Loucy (cell line): Measurements from ENCODE around the gene HGFAC.

Experiments
- EZH2phosphoT487 ChIP-seq: fragments of 200-600 bp; IDR thresholded peaks from 2 replicates; pipeline ENCODE4 v1.6.1; 2018; ENCODE audit warnings: antibody characterized with exemption, mild to moderate bottlenecking, moderate library complexity, borderline replicate concordance
- TF ChIP-seq, protein P1 (sequence below): fragments of 200-600 bp; sonication (generic); conservative IDR thresholded peaks from 2 replicates; pipeline ENCODE4 v1.5.1; 2014; ENCODE audit warnings: mild to moderate bottlenecking, antibody characterized with exemption, low read length

DNA sequence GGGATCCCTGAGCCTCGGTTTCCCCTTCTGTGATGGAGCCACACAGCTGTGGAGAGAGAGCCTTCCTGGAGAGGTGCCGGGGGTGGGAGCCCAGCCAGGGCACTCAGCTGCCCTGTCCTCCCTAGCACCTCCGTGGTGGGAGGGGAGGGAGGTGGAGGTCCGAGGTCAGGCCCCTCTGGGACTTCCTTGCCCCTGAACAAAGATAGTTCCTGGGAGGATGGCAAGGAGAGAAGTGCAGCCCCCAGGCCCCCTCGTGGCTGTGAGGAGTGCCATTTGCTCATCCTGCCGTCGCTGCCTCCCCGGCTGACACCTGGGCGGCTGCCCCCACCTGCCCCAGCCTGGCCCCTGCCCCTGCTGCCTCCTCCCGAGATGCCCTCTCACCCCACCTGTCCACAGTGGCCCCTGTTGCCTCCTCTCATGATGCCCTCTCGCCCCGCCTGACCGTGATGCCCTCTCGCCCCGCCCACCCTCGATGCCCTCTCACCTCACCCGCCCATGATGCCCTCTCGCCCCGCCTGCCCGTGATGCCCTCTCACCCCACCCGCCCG, 34.0 kb downstream of the HGFAC start:
- TF ChIP-seq, protein P1, sequence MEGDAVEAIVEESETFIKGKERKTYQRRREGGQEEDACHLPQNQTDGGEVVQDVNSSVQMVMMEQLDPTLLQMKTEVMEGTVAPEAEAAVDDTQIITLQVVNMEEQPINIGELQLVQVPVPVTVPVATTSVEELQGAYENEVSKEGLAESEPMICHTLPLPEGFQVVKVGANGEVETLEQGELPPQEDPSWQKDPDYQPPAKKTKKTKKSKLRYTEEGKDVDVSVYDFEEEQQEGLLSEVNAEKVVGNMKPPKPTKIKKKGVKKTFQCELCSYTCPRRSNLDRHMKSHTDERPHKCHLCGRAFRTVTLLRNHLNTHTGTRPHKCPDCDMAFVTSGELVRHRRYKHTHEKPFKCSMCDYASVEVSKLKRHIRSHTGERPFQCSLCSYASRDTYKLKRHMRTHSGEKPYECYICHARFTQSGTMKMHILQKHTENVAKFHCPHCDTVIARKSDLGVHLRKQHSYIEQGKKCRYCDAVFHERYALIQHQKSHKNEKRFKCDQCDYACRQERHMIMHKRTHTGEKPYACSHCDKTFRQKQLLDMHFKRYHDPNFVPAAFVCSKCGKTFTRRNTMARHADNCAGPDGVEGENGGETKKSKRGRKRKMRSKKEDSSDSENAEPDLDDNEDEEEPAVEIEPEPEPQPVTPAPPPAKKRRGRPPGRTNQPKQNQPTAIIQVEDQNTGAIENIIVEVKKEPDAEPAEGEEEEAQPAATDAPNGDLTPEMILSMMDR = no peak
- TF ChIP-seq EZH2phosphoT487 = no peak
